Measurements from ENCODE around the gene THSD8.

The THSD8 gene

GRCh38 chr19:12841094-12841493, 39.2 kb downstream of the THSD8 start:
- Histone ChIP-seq H3K4me1 (ENCODE audit: control insufficient read depth in 1 of 2, insufficient read depth in 2 of 2, low read length in 2 of 2) (peaks cover 3 to 12% of the 10 kb centered on the region in 2 experiments), H3K23ac (ENCODE audit: low read length) (no peak overlapping the region), H2BK12ac (ENCODE audit: low read length) (no peak overlapping the region), H3K18ac (ENCODE audit: low read length) (no peak overlapping the region), H2BK120ac (ENCODE audit: insufficient read depth, low read length, poor library complexity) (no peak overlapping the region), H3K4ac (ENCODE audit: low read depth, low read length) (no peak overlapping the region), H3K79me1 (ENCODE audit: low read length) (no peaks in the 10 kb centered on the region), H2AFZ (ENCODE audit: insufficient read depth, low read length, poor library complexity) (peak overlapping the region; percentile 32), H3K4me3 (ENCODE audit: low read depth, low read length) (peak overlapping the region; percentile 18), H4K8ac (ENCODE audit: low read depth, low read length) (no peak overlapping the region), H3K4me2 (ENCODE audit: low read length) (peak overlapping the region; percentile 72), H4K91ac (ENCODE audit: low read depth, low read length) (no peak overlapping the region), H3K79me2 (ENCODE audit: control insufficient read depth, insufficient read depth, low read length, poor library complexity) (no peaks in the 10 kb centered on the region), H3K9me3 (ENCODE audit: insufficient read depth, low read depth, low read length) (peaks cover 4% of the 10 kb centered on the region), H3K27ac (ENCODE audit: low read depth, low read length) (no peak overlapping the region), H2AK5ac (ENCODE audit: low read length) (no peak overlapping the region), H3K36me3 (ENCODE audit: control insufficient read depth in 1 of 2, insufficient read depth in 2 of 2, low read length in 2 of 2) (no peaks in the 10 kb centered on the region), H3K27me3 (ENCODE audit: insufficient read depth, low read length) (peaks cover 12% of the 10 kb centered on the region), H4K12ac (ENCODE audit: low read depth, low read length) (no peak overlapping the region), H3K9ac (ENCODE audit: low read length) (no peak overlapping the region), H3K14ac (ENCODE audit: low read length) (no peak overlapping the region), H2BK5ac (ENCODE audit: low read depth, low read length, poor library complexity) (no peak overlapping the region)
- no CpG with 5 or more reads among the region's 29 CpGs for WGBS (ENCODE audit: extremely low coverage, insufficient coverage, insufficient read length)
- peak in 1 of 2 donors; percentile 27 for DNase-seq

- DNase-seq = no peak
- H3K4ac ChIP-seq (ENCODE audit: low read depth, low read length) = no peak overlapping the region
- H3K9ac ChIP-seq (ENCODE audit: low read length) = no peak overlapping the region
- no peak overlapping the region for H2AFZ ChIP-seq (ENCODE audit: insufficient read depth, low read length, poor library complexity)
- no peak overlapping the region for H3K14ac ChIP-seq (ENCODE audit: low read length)
- H2AK5ac ChIP-seq (ENCODE audit: low read length) = no peak overlapping the region
- H3K4me1 ChIP-seq (ENCODE audit: control insufficient read depth in 1 of 2, insufficient read depth in 2 of 2, low read length in 2 of 2) = peaks cover 3 to 9% of the 10 kb centered on the region in 2 experiments
- no peaks in the 10 kb centered on the region for H3K79me1 ChIP-seq (ENCODE audit: low read length)
- H2BK5ac ChIP-seq (ENCODE audit: low read depth, low read length, poor library complexity) = no peak overlapping the region
- no peak overlapping the region for H3K27ac ChIP-seq (ENCODE audit: low read depth, low read length)
- WGBS (ENCODE audit: extremely low coverage, insufficient coverage, insufficient read length) = no CpG with 5 or more reads among the region's 18 CpGs
- peak overlapping the region; percentile 54 for H3K23ac ChIP-seq (ENCODE audit: low read length)
- peaks cover 12% of the 10 kb centered on the region for H3K27me3 ChIP-seq (ENCODE audit: insufficient read depth, low read length)
- H3K36me3 ChIP-seq (ENCODE audit: control insufficient read depth in 1 of 2, insufficient read depth in 2 of 2, low read length in 2 of 2) = no peaks in the 10 kb centered on the region
- no peak overlapping the region for H2BK120ac ChIP-seq (ENCODE audit: insufficient read depth, low read length, poor library complexity)
- H4K8ac ChIP-seq (ENCODE audit: low read depth, low read length) = no peak overlapping the region
- no peak overlapping the region for H4K12ac ChIP-seq (ENCODE audit: low read depth, low read length)
- no peaks in the 10 kb centered on the region for H3K79me2 ChIP-seq (ENCODE audit: control insufficient read depth, insufficient read depth, low read length, poor library complexity)
- no peak overlapping the region for H3K18ac ChIP-seq (ENCODE audit: low read length)
- no peak overlapping the region for H3K4me2 ChIP-seq (ENCODE audit: low read length)
- no peak overlapping the region for H4K91ac ChIP-seq (ENCODE audit: low read depth, low read length)
- no peak overlapping the region for H2BK12ac ChIP-seq (ENCODE audit: low read length)
- H3K4me3 ChIP-seq (ENCODE audit: low read depth, low read length) = no peak overlapping the region
- peaks cover 4% of the 10 kb centered on the region for H3K9me3 ChIP-seq (ENCODE audit: insufficient read depth, low read depth, low read length)
These were observed 40.6 kb downstream of the THSD8 start for GRCh38 chr19:12842511-12842910.

- Histone ChIP-seq H2BK12ac (ENCODE audit: low read length) (no peak overlapping the region), H4K91ac (ENCODE audit: low read depth, low read length) (no peak overlapping the region), H3K4me3 (ENCODE audit: low read depth, low read length) (no peak overlapping the region), H3K79me2 (ENCODE audit: control insufficient read depth, insufficient read depth, low read length, poor library complexity) (no peaks in the 10 kb centered on the region), H3K18ac (ENCODE audit: low read length) (no peak overlapping the region), H3K9ac (ENCODE audit: low read length) (no peak overlapping the region), H4K12ac (ENCODE audit: low read depth, low read length) (no peak overlapping the region), H2AFZ (ENCODE audit: insufficient read depth, low read length, poor library complexity) (no peak overlapping the region), H3K23ac (ENCODE audit: low read length) (no peak overlapping the region), H3K4me1 (ENCODE audit: control insufficient read depth in 1 of 2, insufficient read depth in 2 of 2, low read length in 2 of 2) (peaks cover 3 to 10% of the 10 kb centered on the region in 2 experiments), H3K27me3 (ENCODE audit: insufficient read depth, low read length) (peaks cover 12% of the 10 kb centered on the region), H3K79me1 (ENCODE audit: low read length) (no peaks in the 10 kb centered on the region), H3K27ac (ENCODE audit: low read depth, low read length) (no peak overlapping the region), H4K8ac (ENCODE audit: low read depth, low read length) (no peak overlapping the region), H2AK5ac (ENCODE audit: low read length) (no peak overlapping the region), H3K36me3 (ENCODE audit: control insufficient read depth in 1 of 2, insufficient read depth in 2 of 2, low read length in 2 of 2) (no peaks in the 10 kb centered on the region), H2BK120ac (ENCODE audit: insufficient read depth, low read length, poor library complexity) (no peak overlapping the region), H3K9me3 (ENCODE audit: insufficient read depth, low read depth, low read length) (peaks cover 8% of the 10 kb centered on the region), H3K14ac (ENCODE audit: low read length) (no peak overlapping the region), H3K4me2 (ENCODE audit: low read length) (no peak overlapping the region), H3K4ac (ENCODE audit: low read depth, low read length) (no peak overlapping the region), H2BK5ac (ENCODE audit: low read depth, low read length, poor library complexity) (no peak overlapping the region)
- DNase-seq = no peak
- WGBS (ENCODE audit: extremely low coverage, insufficient coverage, insufficient read length) = no CpG with 5 or more reads among the region's 11 CpGs
These were observed 41.5 kb downstream of the THSD8 start for GRCh38 chr19:12843328-12843727.

- Histone ChIP-seq H3K79me1 (ENCODE audit: low read length) (no peaks in the 10 kb centered on the region), H3K4me3 (ENCODE audit: low read depth, low read length) (no peak overlapping the region), H3K27ac (ENCODE audit: low read depth, low read length) (no peak overlapping the region), H4K8ac (ENCODE audit: low read depth, low read length) (no peak overlapping the region), H3K18ac (ENCODE audit: low read length) (no peak overlapping the region), H2AFZ (ENCODE audit: insufficient read depth, low read length, poor library complexity) (no peak overlapping the region), H2AK5ac (ENCODE audit: low read length) (no peak overlapping the region), H3K23ac (ENCODE audit: low read length) (no peak overlapping the region), H3K14ac (ENCODE audit: low read length) (no peak overlapping the region), H3K4me2 (ENCODE audit: low read length) (no peak overlapping the region), H4K12ac (ENCODE audit: low read depth, low read length) (no peak overlapping the region), H3K9ac (ENCODE audit: low read length) (no peak overlapping the region), H3K27me3 (ENCODE audit: insufficient read depth, low read length) (peaks cover 4% of the 10 kb centered on the region), H3K36me3 (ENCODE audit: control insufficient read depth in 1 of 2, insufficient read depth in 2 of 2, low read length in 2 of 2) (no peaks in the 10 kb centered on the region), H2BK120ac (ENCODE audit: insufficient read depth, low read length, poor library complexity) (no peak overlapping the region), H3K4ac (ENCODE audit: low read depth, low read length) (no peak overlapping the region), H3K9me3 (ENCODE audit: insufficient read depth, low read depth, low read length) (peaks cover 8% of the 10 kb centered on the region), H3K4me1 (ENCODE audit: control insufficient read depth in 1 of 2, insufficient read depth in 2 of 2, low read length in 2 of 2) (peaks cover 3 to 10% of the 10 kb centered on the region in 2 experiments), H2BK12ac (ENCODE audit: low read length) (no peak overlapping the region), H4K91ac (ENCODE audit: low read depth, low read length) (no peak overlapping the region), H3K79me2 (ENCODE audit: control insufficient read depth, insufficient read depth, low read length, poor library complexity) (no peaks in the 10 kb centered on the region), H2BK5ac (ENCODE audit: low read depth, low read length, poor library complexity) (no peak overlapping the region)
- no CpG with 5 or more reads among the region's 3 CpGs for WGBS (ENCODE audit: extremely low coverage, insufficient coverage, insufficient read length)
- peak in 1 of 2 donors; percentile 46 for DNase-seq
These were observed 42.3 kb downstream of the THSD8 start for GRCh38 chr19:12843999-12844732.
